ENCODE results near the gene PCDHGA8. TPM values are rescaled to one million over a fixed set of nuclear protein-coding genes. Genes with fewer than 3 reads are reported as not detected.
A peak's percentile ranks its signal among the peaks of the same experiment; 100 is the strongest.
"Not testable (repeated sequence)": the region's sequence is repeated elsewhere in the genome, so short reads cannot be mapped to it uniquely, and the experiment has no call there.

PCDHGA8 gene
- total RNA-seq, 6 donors from 2014 or later, result 0.66 to 8.4 (median 1.6) TPM

- peaks cover 0 to 3% (median 0%) of the 10 kb centered on the region in 4 donors for H3K4me1 ChIP-seq
- DNase-seq (no peak), ATAC-seq (ENCODE audit: low FRiP score in 2 of 2) (no peak)
- H3K27me3 ChIP-seq, result no peaks in the 10 kb centered on the region
- TF ChIP-seq POLR2AphosphoS5 (IDR thresholded peaks at IDR 0.05) (no peak), EP300 (IDR thresholded peaks at IDR 0.05) (no peak), CTCF (IDR thresholded peaks at IDR 0.05) (no peak), POLR2A (IDR thresholded peaks at IDR 0.05) (no peak)
- H3K9me3 ChIP-seq, result peaks cover 21 to 73% (median 39%) of the 10 kb centered on the region in 4 donors
- 34 to 45% methylated on average over 13 to 20 of the region's 20 CpGs for WGBS, 2 donors
- H3K4me3 ChIP-seq, result no peak overlapping the region
- H3K27ac ChIP-seq, result no peak overlapping the region
- no peaks in the 10 kb centered on the region for H3K36me3 ChIP-seq
Measured at GRCh38 chr5:141345327-141345726, 47.1 kb upstream of the PCDHGA8 start.

GRCh38 chr5:141346017-141346416 lies 46.4 kb upstream of the PCDHGA8 start:
- peak in 1 of 2 donors; percentile 62 for DNase-seq
- peaks cover 19 to 73% (median 41%) of the 10 kb centered on the region in 4 donors for H3K9me3 ChIP-seq
- WGBS, 2 donors, result 49 to 58% methylated on average over 8 of the region's 35 CpGs
- H3K4me3 ChIP-seq; H3K27ac ChIP-seq; H3K36me3 ChIP-seq; H3K27me3 ChIP-seq; ATAC-seq (ENCODE audit: low FRiP score in 2 of 2); H3K4me1 ChIP-seq: not testable (repeated sequence)

- Histone ChIP-seq H3K4me3 (peak within 1 kb of the TSS in 2 of 4 donors; percentile 15 to 19), H3K4me1 (peaks cover 0 to 3% (median 0%) of the 10 kb centered on the region in 4 donors), H3K36me3 (no peaks in the 10 kb centered on the region), H3K27me3 (no peaks in the 10 kb centered on the region), H3K27ac (no peak within 1 kb of the TSS), H3K9me3 (peaks cover 20 to 72% (median 46%) of the 10 kb centered on the region in 4 donors)
- DNase-seq (no peak), ATAC-seq (ENCODE audit: low FRiP score in 2 of 2) (no peak)
- 23 to 27% methylated on average over 29 of the region's 29 CpGs for WGBS, 2 donors
- TF ChIP-seq POLR2A (IDR thresholded peaks at IDR 0.05) (no peak), EP300 (IDR thresholded peaks at IDR 0.05) (no peak), CTCF (IDR thresholded peaks at IDR 0.05) (peak in 2 of 6 experiments; percentile 17 to 24)
Measured at GRCh38 chr5:141349917-141350619, 42.4 kb upstream of the PCDHGA8 start, which contains the start of gene PCDHGB1. Gene PCDHGB1, plus strand, starts transcription at chr5:141350099. Its CDS starts 162 bp downstream, at chr5:141350261.

- no peak for ATAC-seq (ENCODE audit: low FRiP score in 2 of 2)
- no peak for TF ChIP-seq POLR2A (IDR thresholded peaks at IDR 0.05)
- no peak for TF ChIP-seq POLR2AphosphoS5 (IDR thresholded peaks at IDR 0.05)
- no peak for TF ChIP-seq EP300 (IDR thresholded peaks at IDR 0.05)
- no peak for TF ChIP-seq CTCF (IDR thresholded peaks at IDR 0.05)
- WGBS, 2 donors, result 48% methylated on average over 18 of the region's 36 CpGs; no CpG with 5 or more reads in 1 of the 2 donors
- Histone ChIP-seq H3K9me3 (peaks cover 29 to 72% (median 51%) of the 10 kb centered on the region in 4 donors), H3K27ac (no peak overlapping the region), H3K4me3 (no peak overlapping the region), H3K36me3 (no peaks in the 10 kb centered on the region), H3K4me1 (peaks cover 0 to 3% (median 0%) of the 10 kb centered on the region in 4 donors), H3K27me3 (no peaks in the 10 kb centered on the region)
- DNase-seq, result peak in 1 of 2 donors; percentile 72
Measured at GRCh38 chr5:141351591-141351990, 40.8 kb upstream of the PCDHGA8 start.

DNA sequence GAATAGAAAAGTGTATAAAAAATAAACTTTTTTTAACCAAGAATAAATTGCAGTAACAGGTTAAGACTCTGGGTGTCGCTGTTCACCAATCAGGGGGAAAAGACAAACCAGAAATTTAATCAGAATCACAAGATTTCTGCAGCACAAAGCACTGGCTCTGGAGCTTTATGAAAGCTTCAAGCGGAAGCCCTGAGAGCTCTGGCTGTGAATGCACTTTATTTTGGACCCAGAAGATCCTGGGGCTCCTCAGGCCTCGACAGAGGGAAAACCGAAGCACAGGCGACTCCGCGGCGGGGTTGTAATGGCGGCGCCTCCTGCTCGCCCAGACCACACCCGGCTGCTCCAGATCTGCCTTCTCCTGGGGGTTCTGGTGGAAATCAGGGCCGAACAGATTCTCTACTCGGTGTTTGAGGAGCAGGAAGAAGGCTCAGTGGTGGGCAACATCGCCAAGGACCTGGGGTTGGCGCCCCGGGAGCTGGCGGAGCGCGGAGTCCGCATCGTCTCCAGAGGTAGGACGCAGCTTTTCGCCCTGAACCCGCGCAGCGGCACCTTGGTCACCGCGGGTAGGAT lies 37.4 kb upstream of the PCDHGA8 start, which contains the start of gene PCDHGA4:
TSS of gene PCDHGA4 (plus strand) at position 122 of the 570 bp plus-strand sequence. CDS start at position 209, 87 bp downstream.
- ATAC-seq (ENCODE audit: low FRiP score in 2 of 2) (no peak), DNase-seq (peak in 1 of 2 donors; percentile 77)
- 16 to 19% methylated on average over 22 to 25 of the region's 29 CpGs for WGBS, 2 donors
- Histone ChIP-seq H3K27ac (no peak within 1 kb of the TSS), H3K36me3 (no peaks in the 10 kb centered on the region), H3K4me1 (no peaks in the 10 kb centered on the region), H3K4me3 (peak within 1 kb of the TSS in 3 of 4 donors; percentile 19 to 28 (median 25)), H3K27me3 (no peaks in the 10 kb centered on the region), H3K9me3 (peaks cover 25 to 85% (median 68%) of the 10 kb centered on the region in 4 donors)
- no peak for TF ChIP-seq CTCF (IDR thresholded peaks at IDR 0.05)
- TF ChIP-seq EP300 (IDR thresholded peaks at IDR 0.05), result no peak
- no peak for TF ChIP-seq POLR2AphosphoS5 (IDR thresholded peaks at IDR 0.05)
- TF ChIP-seq POLR2A (IDR thresholded peaks at IDR 0.05), result no peak

Measured in upper lobe of left lung (tissue), 6 donors.